Uterine smooth muscle cell (primary cell): Measurements from ENCODE around the gene AGXT2. TPM values are rescaled to one million over a fixed set of nuclear protein-coding genes. Genes with fewer than 3 reads are reported as not detected.

Experiments used
- total RNA-seq: library from RNA; depleted of rRNA; stranded (reverse); fragments of >200 nt; gene quantifications from 2 replicates; pipeline ENCODE4 v1.2.3, GENCODE V29; 2014

AGXT2 gene, protein sequence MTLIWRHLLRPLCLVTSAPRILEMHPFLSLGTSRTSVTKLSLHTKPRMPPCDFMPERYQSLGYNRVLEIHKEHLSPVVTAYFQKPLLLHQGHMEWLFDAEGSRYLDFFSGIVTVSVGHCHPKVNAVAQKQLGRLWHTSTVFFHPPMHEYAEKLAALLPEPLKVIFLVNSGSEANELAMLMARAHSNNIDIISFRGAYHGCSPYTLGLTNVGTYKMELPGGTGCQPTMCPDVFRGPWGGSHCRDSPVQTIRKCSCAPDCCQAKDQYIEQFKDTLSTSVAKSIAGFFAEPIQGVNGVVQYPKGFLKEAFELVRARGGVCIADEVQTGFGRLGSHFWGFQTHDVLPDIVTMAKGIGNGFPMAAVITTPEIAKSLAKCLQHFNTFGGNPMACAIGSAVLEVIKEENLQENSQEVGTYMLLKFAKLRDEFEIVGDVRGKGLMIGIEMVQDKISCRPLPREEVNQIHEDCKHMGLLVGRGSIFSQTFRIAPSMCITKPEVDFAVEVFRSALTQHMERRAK
- total RNA-seq = not detected in 2 replicates

DNA sequence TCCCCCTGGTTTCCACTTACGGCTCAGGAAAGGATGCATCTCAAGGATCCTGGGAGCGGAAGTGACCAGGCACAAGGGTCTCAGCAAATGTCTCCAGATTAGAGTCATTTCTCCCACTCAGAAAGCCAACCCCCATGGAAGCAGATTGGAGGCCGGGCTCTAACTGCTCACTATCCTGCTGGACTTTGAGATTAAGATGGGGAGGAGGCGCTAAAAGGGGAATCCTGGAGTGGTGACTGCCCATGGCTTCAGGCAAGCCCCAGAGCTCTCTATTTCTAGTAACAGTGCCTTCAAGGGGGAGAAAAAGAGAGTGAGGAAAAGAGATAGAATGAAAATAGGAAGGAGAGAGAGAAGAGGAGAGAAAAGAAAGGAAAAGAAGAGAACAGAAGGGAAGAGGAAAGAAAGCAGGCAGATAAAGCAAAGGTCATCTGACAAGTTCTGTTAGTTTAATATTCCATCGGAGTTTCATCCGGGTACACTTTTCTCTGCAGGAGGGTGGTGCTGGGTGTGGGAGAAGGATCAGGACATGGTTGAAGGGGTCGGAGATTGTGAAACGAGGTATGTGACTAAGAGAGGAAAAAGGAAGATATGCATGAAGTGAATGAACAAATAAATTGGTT, at the start of gene AGXT2:
TSS of gene AGXT2 (minus strand) at position 165 of the 620 bp plus-strand sequence. CDS start at position 108, 57 bp downstream.

Other genes starting within 250 kb of the AGXT2 start
- under 0.01 TPM in 1 of 2 replicates, not detected in the other for gene TTC23L, start 208.8 kb downstream of the AGXT2 start, total RNA-seq
- 35.4 and 38.2 TPM in 2 replicates for gene RAD1, start 132.4 kb downstream of the AGXT2 start, total RNA-seq
- 53.1 and 70.4 TPM in 2 replicates for gene BRIX1, start 132.2 kb downstream of the AGXT2 start, total RNA-seq
- gene DNAJC21, start 118.4 kb downstream of the AGXT2 start, total RNA-seq = 57.9 and 76.5 TPM in 2 replicates
- 1.2 and 1.7 TPM in 2 replicates for gene PRLR, start 182.5 kb upstream of the AGXT2 start, total RNA-seq